GM12891 (cell line): ENCODE results near the gene OR10H2.

ENCODE experiments used
- POLR2A ChIP-seq: IDR thresholded peaks from 2 replicates; pipeline ENCODE4 v1.6.1; 2011; ENCODE audit warnings: low read depth, low read length, control low read depth
- POLR2AphosphoS5 ChIP-seq: IDR thresholded peaks from 2 replicates; pipeline ENCODE4 v1.6.1; 2011; ENCODE audit warnings: low read depth, low read length, control low read depth

- TF ChIP-seq POLR2A = no peak
- TF ChIP-seq POLR2AphosphoS5 = no peak
Observed at GRCh38 chr19:15721268-15721667, 6.6 kb upstream of the OR10H2 start.
